HFF-Myc (cell line): ENCODE results near the gene NLGN4Y.

Source experiments
- DNase-seq: peaks from one replicate; pipeline ENCODE4 v3.0.0-alpha.2; 2011; ENCODE audit warnings: low read depth; ENCODE audit errors: extremely low read depth
- H3K4me3 ChIP-seq: replicated peaks from 2 replicates; pipeline ENCODE4 v1.5.1; 2011; ENCODE audit warnings: low read depth, mild to moderate bottlenecking, control low read depth, low read length
- CTCF ChIP-seq: IDR thresholded peaks from 2 replicates; pipeline ENCODE4 v1.5.1; 2012; ENCODE audit warnings: mild to moderate bottlenecking, low read depth, low read length, control low read depth; ENCODE audit errors: missing control alignments

NLGN4Y gene

GRCh38 chrY:14637551-14637950 lies 113.2 kb downstream of the NLGN4Y start:
- no peak for DNase-seq

GRCh38 chrY:14641853-14642252 lies 117.5 kb downstream of the NLGN4Y start:
- DNase-seq = no peak
- TF ChIP-seq CTCF = no peak
- no peak overlapping the region for H3K4me3 ChIP-seq

More at GRCh38 chrY:14637551-14637950, 113.2 kb downstream of the NLGN4Y start:
- no peak overlapping the region for H3K4me3 ChIP-seq
- no peak for TF ChIP-seq CTCF

GRCh38 chrY:14644157-14644952 lies 120.0 kb downstream of the NLGN4Y start:
- peak; percentile 48 for DNase-seq
- no peak overlapping the region for H3K4me3 ChIP-seq
- no peak for TF ChIP-seq CTCF

- no peak for TF ChIP-seq CTCF
- DNase-seq = no peak
- H3K4me3 ChIP-seq = no peak overlapping the region
These were observed 154.9 kb downstream of the NLGN4Y start for GRCh38 chrY:14679181-14679580.

GRCh38 chrY:14694543-14694942 lies 170.2 kb downstream of the NLGN4Y start:
- TF ChIP-seq CTCF = no peak
- no peak overlapping the region for H3K4me3 ChIP-seq
- no peak for DNase-seq

GRCh38 chrY:14708158-14708557 lies 183.8 kb downstream of the NLGN4Y start:
- no peak for DNase-seq
- H3K4me3 ChIP-seq = no peak overlapping the region
- TF ChIP-seq CTCF = no peak
